ENCODE measurements around the gene CA10.

DNA sequence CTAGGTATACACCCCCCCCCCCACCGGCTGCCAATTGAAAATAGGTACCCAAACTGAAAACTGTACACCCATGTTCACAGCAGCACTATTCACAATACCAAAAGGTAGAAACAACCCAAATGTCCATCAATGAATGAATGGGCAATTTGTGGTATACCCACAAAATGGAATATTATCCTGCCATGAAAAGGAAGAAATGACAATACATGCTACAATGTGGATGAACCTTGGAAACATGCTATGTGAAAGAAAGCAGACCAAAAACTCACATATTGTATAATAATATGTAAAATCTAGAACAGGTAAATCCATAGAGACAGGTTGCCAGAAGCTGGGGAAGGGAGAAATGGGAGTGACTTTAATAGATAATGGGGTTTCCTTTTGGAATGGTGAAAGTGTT lies 480.6 kb downstream of the CA10 start:
- TF ChIP-seq, protein P1, sequence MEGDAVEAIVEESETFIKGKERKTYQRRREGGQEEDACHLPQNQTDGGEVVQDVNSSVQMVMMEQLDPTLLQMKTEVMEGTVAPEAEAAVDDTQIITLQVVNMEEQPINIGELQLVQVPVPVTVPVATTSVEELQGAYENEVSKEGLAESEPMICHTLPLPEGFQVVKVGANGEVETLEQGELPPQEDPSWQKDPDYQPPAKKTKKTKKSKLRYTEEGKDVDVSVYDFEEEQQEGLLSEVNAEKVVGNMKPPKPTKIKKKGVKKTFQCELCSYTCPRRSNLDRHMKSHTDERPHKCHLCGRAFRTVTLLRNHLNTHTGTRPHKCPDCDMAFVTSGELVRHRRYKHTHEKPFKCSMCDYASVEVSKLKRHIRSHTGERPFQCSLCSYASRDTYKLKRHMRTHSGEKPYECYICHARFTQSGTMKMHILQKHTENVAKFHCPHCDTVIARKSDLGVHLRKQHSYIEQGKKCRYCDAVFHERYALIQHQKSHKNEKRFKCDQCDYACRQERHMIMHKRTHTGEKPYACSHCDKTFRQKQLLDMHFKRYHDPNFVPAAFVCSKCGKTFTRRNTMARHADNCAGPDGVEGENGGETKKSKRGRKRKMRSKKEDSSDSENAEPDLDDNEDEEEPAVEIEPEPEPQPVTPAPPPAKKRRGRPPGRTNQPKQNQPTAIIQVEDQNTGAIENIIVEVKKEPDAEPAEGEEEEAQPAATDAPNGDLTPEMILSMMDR (IDR thresholded peaks at IDR 0.05): no peak
- TF ChIP-seq POLR2AphosphoS5 (IDR thresholded peaks at IDR 0.05): no peak
